Esophagus muscularis mucosa (tissue), 4 donors: ENCODE data around the gene TAS2R41.

Experiments
- EP300 ChIP-seq: sonication (generic); formaldehyde crosslinking; IDR thresholded peaks from one replicate; pipeline ENCODE4 v1.6.1; 2017; ENCODE audit warnings: antibody characterized with exemption
- POLR2A ChIP-seq: fragments of 450-650 bp; IDR thresholded peaks from one replicate; pipeline ENCODE4 v1.6.1; 2017; ENCODE audit warnings: antibody characterized with exemption, moderate library complexity, mild to moderate bottlenecking, low read depth
- TF ChIP-seq, protein P1 (sequence below), 3 experiments: fragments of 200-600 bp in 2 of 3; fragments of 450-650 bp in 1 of 3; sonication (generic) in 2 of 3; IDR thresholded peaks; one replicate each; pipeline ENCODE4 v1.5.1; 2017 to 2019; ENCODE audit warnings: antibody characterized with exemption in 3 of 3, mild to moderate bottlenecking in 2 of 3, moderate library complexity in 1 of 3

DNA sequence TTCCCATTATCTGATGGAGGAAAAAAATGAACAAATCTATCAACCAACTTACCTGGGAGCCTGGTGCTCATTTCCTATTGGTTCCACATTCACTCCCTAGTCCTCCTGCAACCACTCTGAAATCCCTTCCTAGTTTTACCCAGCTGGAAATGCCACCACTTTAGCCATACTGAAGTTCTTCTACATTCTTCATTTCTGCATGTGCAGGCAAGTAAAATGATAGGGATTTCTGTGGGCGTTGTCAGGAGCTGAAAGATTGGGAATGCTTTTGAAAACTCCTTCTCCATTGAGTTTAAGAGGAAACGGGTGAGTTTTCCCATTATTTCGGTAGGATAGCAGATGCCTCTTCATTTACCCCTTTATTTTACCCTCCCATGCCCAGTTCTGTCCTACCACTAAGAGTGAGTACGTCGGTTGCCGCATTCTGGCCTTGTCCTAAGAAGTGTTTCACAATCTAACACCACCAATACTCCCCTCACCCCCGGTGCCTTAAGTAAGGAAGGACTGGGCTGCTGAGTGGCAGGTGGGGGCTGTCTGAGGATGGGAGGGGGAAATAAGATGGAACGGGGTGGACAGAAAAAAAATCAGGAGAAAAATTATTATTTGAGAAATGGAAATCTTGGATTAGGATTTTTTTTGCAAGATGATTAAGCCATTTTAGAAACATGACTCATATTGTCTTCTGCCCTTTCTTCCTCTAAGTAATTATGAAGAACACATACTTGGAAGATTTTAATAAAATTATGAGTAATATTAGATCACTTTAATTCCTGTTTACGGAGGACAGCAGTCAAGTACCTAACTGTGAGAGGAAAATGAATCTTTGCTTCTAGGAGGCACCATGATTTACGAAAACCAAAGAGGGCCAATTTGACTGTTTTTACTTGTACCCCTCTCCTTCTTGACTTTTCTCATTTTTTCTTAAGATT lies 47.6 kb upstream of the TAS2R41 start:
- no peak for TF ChIP-seq POLR2A
- TF ChIP-seq, protein P1, sequence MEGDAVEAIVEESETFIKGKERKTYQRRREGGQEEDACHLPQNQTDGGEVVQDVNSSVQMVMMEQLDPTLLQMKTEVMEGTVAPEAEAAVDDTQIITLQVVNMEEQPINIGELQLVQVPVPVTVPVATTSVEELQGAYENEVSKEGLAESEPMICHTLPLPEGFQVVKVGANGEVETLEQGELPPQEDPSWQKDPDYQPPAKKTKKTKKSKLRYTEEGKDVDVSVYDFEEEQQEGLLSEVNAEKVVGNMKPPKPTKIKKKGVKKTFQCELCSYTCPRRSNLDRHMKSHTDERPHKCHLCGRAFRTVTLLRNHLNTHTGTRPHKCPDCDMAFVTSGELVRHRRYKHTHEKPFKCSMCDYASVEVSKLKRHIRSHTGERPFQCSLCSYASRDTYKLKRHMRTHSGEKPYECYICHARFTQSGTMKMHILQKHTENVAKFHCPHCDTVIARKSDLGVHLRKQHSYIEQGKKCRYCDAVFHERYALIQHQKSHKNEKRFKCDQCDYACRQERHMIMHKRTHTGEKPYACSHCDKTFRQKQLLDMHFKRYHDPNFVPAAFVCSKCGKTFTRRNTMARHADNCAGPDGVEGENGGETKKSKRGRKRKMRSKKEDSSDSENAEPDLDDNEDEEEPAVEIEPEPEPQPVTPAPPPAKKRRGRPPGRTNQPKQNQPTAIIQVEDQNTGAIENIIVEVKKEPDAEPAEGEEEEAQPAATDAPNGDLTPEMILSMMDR (IDR thresholded peaks at IDR 0.05): no peak
- no peak for TF ChIP-seq EP300
